Left lung (tissue), 10 donors: ENCODE data around the gene FBXO31. TPM values are rescaled to one million over a fixed set of nuclear protein-coding genes. Genes with fewer than 3 reads are reported as not detected.
A peak's percentile ranks its signal among the peaks of the same experiment; 100 is the strongest.

Experiments
- ATAC-seq: fragments of 200-7000 bp; cut with Tn5 transposase; one replicate; pipeline ENCODE4 v1.9.1; 2020; ENCODE audit warnings: moderate library complexity
- DNase-seq, 4 donors: peaks; one replicate each; pipeline ENCODE4 v3.0.0-alpha.2; 2013 to 2020
- H3K27ac ChIP-seq, 2 donors: fragments of 200-600 bp; sonication (generic) in 1 of 2; one replicate each; pipeline versions ENCODE4 v1.5.0 to v1.8.0; 2020 to 2021
- H3K27me3 ChIP-seq, 2 donors: fragments of 200-600 bp; sonication (generic) in 1 of 2; one replicate each; pipeline versions ENCODE4 v1.5.0 to v1.8.0; 2020 to 2021
- H3K36me3 ChIP-seq, 2 donors: fragments of 200-600 bp; sonication (generic) in 1 of 2; one replicate each; pipeline versions ENCODE4 v1.5.0 to v1.8.0; 2020 to 2021
- H3K4me1 ChIP-seq, 2 donors: fragments of 200-600 bp; one replicate each; pipeline ENCODE4 v1.8.0; 2021
- H3K4me3 ChIP-seq, 2 donors: fragments of 200-600 bp; sonication (generic) in 1 of 2; one replicate each; pipeline versions ENCODE4 v1.5.0 to v1.8.0; 2020 to 2021; ENCODE audit warnings: mild to moderate bottlenecking in 1 of 2
- H3K9me3 ChIP-seq, 2 donors: fragments of 200-600 bp; sonication (generic) in 1 of 2; one replicate each; pipeline versions ENCODE4 v1.5.0 to v1.8.0; 2020 to 2021
- intact Hi-C, 2 donors: fragments of 100-400 bp; cut with DNase I; formaldehyde crosslinking; loops; one replicate each; pipeline versions ENCODE4 v1.11.2 to v1.14.2; 2022
- polyA plus RNA-seq, 6 donors: library from polyadenylated mRNA; unstranded; fragments of 120-200 nt; gene quantifications; one replicate each; pipeline ENCODE4 v1.2.1, GENCODE V29; 2013; ENCODE audit not compliant: insufficient read length in 6 of 6
- total RNA-seq, 2 donors: library from RNA; stranded (reverse); fragmentation: NEBNext Ultra II Directional; extraction: Animal tissue kit (Norgen Biotek cat#: 25700); gene quantifications; one replicate each; pipeline ENCODE4 v1.2.1, GENCODE V29; 2021
- TF ChIP-seq, protein P1 (sequence below), 2 donors: fragments of 200-600 bp; sonication (generic) in 1 of 2; IDR thresholded peaks; one replicate each; pipeline versions ENCODE4 v1.5.0 to v1.8.0; 2021; ENCODE audit warnings: antibody characterized with exemption in 2 of 2
- donor health status: DM: no; HTN: yes; CAD: no.
- donor health status: DM: no; HTN: no; CAD: no.

FBXO31 gene
- total and polyA plus RNA-seq, 8 donors = 21.0 to 25.8 (median 23.0) TPM

- TF ChIP-seq, protein P1, sequence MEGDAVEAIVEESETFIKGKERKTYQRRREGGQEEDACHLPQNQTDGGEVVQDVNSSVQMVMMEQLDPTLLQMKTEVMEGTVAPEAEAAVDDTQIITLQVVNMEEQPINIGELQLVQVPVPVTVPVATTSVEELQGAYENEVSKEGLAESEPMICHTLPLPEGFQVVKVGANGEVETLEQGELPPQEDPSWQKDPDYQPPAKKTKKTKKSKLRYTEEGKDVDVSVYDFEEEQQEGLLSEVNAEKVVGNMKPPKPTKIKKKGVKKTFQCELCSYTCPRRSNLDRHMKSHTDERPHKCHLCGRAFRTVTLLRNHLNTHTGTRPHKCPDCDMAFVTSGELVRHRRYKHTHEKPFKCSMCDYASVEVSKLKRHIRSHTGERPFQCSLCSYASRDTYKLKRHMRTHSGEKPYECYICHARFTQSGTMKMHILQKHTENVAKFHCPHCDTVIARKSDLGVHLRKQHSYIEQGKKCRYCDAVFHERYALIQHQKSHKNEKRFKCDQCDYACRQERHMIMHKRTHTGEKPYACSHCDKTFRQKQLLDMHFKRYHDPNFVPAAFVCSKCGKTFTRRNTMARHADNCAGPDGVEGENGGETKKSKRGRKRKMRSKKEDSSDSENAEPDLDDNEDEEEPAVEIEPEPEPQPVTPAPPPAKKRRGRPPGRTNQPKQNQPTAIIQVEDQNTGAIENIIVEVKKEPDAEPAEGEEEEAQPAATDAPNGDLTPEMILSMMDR (IDR thresholded peaks at IDR 0.05) = no peak
- intact Hi-C loops = no loop called here
- no peak overlapping the region for H3K27ac ChIP-seq
- no peaks in the 10 kb centered on the region for H3K9me3 ChIP-seq
- H3K36me3 ChIP-seq = peaks cover 0 to 72% of the 10 kb centered on the region in 2 donors
- DNase-seq (peak in 1 of 4 donors; percentile 44), ATAC-seq (no peak)
- H3K4me3 ChIP-seq = no peak overlapping the region
- H3K4me1 ChIP-seq = no peaks in the 10 kb centered on the region
- no peaks in the 10 kb centered on the region for H3K27me3 ChIP-seq
These were observed 46.9 kb downstream of the FBXO31 start for GRCh38 chr16:87336434-87337240.

- H3K4me1 ChIP-seq = no peaks in the 10 kb centered on the region
- ATAC-seq (no peak), DNase-seq (peak in 1 of 4 donors; percentile 49)
- H3K36me3 ChIP-seq = peaks cover 0 to 72% of the 10 kb centered on the region in 2 donors
- H3K9me3 ChIP-seq = no peaks in the 10 kb centered on the region
- intact Hi-C loops = no loop called here
- no peak overlapping the region for H3K4me3 ChIP-seq
- TF ChIP-seq, protein P1 (IDR thresholded peaks at IDR 0.05) = no peak
- H3K27me3 ChIP-seq = no peaks in the 10 kb centered on the region
- no peak overlapping the region for H3K27ac ChIP-seq
These were observed 47.7 kb downstream of the FBXO31 start for GRCh38 chr16:87335625-87336433.

DNA sequence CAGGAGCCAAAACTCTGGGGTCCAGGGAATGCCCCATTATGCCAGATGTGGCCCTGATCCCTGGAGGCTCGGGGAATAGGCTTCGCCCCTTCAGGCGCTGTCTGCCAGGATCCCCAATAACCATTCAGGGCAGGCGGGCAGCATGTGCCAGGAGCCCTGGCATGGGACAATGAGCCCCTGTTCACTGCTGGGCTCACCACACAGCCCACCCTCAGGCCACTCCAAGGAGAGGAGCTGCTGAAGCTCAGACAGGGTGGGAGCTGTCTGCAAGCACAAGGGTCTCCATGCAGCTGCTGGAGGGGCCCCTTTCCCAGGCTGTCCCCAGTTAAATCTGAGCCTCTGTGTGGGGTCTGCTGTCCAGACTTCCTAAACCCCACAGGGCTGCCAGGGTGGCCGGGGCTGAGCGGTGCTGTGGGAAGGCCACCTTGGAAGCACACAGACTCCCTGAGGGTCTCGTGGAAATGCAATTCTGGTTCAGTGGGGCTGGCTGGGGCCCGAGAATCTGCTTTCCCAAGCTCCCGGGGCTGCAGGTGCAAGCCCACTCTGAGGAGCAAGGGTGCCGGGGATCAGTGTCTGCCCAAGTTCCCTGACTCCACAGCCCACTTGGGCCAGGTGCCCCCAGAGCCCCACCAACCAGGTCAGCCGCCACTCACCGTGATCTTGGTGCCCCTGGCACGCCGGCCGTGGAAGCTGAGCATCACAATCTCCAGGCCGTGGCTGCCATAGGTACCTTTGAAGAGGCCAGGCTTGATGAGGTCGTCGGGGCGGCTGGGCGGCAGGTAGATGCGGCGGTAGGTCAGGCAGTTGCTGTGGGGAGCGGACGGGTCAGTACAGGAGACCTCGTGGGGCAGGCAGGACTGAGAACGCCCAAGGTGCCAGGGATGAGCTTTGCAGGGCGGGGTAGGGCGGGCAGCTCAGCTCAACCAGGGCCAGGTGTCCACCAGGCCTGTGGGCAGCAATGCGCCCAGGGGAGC is 48.6 kb downstream of the FBXO31 start:
- Histone ChIP-seq H3K4me3 (no peak overlapping the region), H3K9me3 (no peaks in the 10 kb centered on the region), H3K27me3 (no peaks in the 10 kb centered on the region), H3K4me1 (no peaks in the 10 kb centered on the region), H3K36me3 (peaks cover 0 to 78% of the 10 kb centered on the region in 2 donors), H3K27ac (no peak overlapping the region)
- ATAC-seq (no peak), DNase-seq (peak in 1 of 4 donors; percentile 64)
- TF ChIP-seq, protein P1 (IDR thresholded peaks at IDR 0.05) = no peak
- intact Hi-C loops = no loop called here

GRCh38 chr16:87333581-87334331 is 49.8 kb downstream of the FBXO31 start:
- Histone ChIP-seq H3K27me3 (no peaks in the 10 kb centered on the region), H3K27ac (no peak overlapping the region), H3K4me1 (no peaks in the 10 kb centered on the region), H3K36me3 (peaks cover 0 to 78% of the 10 kb centered on the region in 2 donors), H3K9me3 (no peaks in the 10 kb centered on the region), H3K4me3 (no peak overlapping the region)
- TF ChIP-seq, protein P1 (IDR thresholded peaks at IDR 0.05) = no peak
- DNase-seq (peak in 1 of 4 donors; percentile 73), ATAC-seq (no peak)
- intact Hi-C loops = no loop called here
